Measurements from ENCODE around the gene DNM2.
"Not testable (repeated sequence)": the region's sequence is repeated elsewhere in the genome, so short reads cannot be mapped to it uniquely, and the experiment has no call there.

DNM2 gene

GRCh38 chr19:10756371-10756770 lies 38.5 kb downstream of the DNM2 start:
- no peak for DNase-seq

GRCh38 chr19:10756791-10757190 lies 38.9 kb downstream of the DNM2 start:
- DNase-seq = no peak

GRCh38 chr19:10758050-10758449 lies 40.2 kb downstream of the DNM2 start:
- DNase-seq = not testable (repeated sequence)

- DNase-seq = no peak
Measured at GRCh38 chr19:10758978-10759377, 41.1 kb downstream of the DNM2 start.

- peak; percentile 58 for DNase-seq
Measured at GRCh38 chr19:10760273-10760944, 42.5 kb downstream of the DNM2 start.

GRCh38 chr19:10761443-10762250 lies 43.8 kb downstream of the DNM2 start:
- no peak for DNase-seq

- DNase-seq = no peak
Measured at GRCh38 chr19:10762656-10763055, 44.8 kb downstream of the DNM2 start.

GRCh38 chr19:10763411-10763810 lies 45.5 kb downstream of the DNM2 start:
- DNase-seq = no peak

GRCh38 chr19:10763828-10764339 lies 46.0 kb downstream of the DNM2 start:
- DNase-seq = no peak

- DNase-seq = no peak
Measured at GRCh38 chr19:10764340-10764894, 46.5 kb downstream of the DNM2 start.

- no peak for DNase-seq
Measured at GRCh38 chr19:10766049-10766623, 48.3 kb downstream of the DNM2 start.

GRCh38 chr19:10766671-10767201 lies 48.9 kb downstream of the DNM2 start:
- no peak for DNase-seq

- no peak for DNase-seq
Measured at GRCh38 chr19:10767726-10768125, 49.8 kb downstream of the DNM2 start.

GRCh38 chr19:10768369-10768768 lies 50.5 kb downstream of the DNM2 start:
- no peak for DNase-seq

GRCh38 chr19:10768936-10769335 lies 51.1 kb downstream of the DNM2 start:
- no peak for DNase-seq

- no peak for DNase-seq
Measured at GRCh38 chr19:10769533-10770491, 51.9 kb downstream of the DNM2 start.

- DNase-seq = no peak
Measured at GRCh38 chr19:10773969-10774368, 56.1 kb downstream of the DNM2 start.

- no peak for DNase-seq
Measured at GRCh38 chr19:10774893-10775292, 57.0 kb downstream of the DNM2 start.

GRCh38 chr19:10776900-10777650 lies 59.2 kb downstream of the DNM2 start:
- no peak for DNase-seq

GRCh38 chr19:10780368-10780767 lies 62.5 kb downstream of the DNM2 start:
- no peak for DNase-seq

GRCh38 chr19:10782795-10783194 lies 64.9 kb downstream of the DNM2 start:
- DNase-seq = no peak

Measured in stimulated activated CD4-positive, alpha-beta T cell treated with anti-CD3 and anti-CD28 coated beads, Interleukin-1b, Interleukin-23, amount 100 ng/mL, for 48 hours (primary cell).